ENCODE results near the gene MAP1LC3B.

MAP1LC3B gene

DNA sequence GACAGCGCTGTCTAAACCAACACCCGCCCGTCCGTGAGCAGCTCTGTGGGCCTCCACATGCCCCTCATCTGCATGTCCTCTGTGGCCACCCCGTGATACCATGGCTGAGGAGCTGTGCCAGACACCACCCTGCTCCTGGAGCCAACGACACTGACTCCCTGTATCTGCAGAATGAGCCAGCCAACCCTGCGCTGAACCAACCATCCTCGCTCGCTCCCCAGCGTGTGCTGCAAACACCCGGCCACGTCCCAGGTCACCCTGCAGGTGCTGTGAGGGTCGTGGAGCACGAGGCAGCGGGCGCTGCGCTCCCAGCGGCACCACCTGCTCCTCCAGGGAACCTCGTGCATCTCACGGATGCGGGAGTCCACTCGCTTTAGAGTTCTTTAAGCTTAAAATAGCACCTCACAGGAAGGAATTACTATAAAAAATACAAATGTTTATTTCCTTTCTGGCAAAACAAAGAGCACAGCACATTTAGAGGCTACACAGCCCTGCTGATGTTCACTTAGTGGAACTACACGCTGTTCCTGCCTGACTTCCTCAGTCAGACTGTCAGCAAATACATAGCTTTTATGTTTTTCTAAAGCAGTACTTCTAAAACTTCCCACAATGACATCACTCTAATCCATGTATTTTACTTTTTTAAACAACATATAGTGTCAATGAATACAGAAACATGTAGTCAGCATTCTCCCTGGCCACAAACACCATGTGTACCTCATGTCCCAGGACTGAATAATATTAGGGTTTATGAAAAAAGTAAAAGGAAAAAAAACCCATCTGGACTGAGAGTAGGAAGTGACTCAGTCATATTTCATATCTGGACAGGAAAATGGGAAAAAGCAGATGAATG, 43.5 kb downstream of the MAP1LC3B start:
- ChIA-PET POLR2A (interaction anchor here (1.2 to 1.4 kb wide), 2 partner anchors 12 to 52 kb away, joined by 3 to 5 read pairs; no protein-coding TSS in a partner anchor), CTCF (interaction anchor here (0.9 to 4.8 kb wide), 5 partner anchors 12 to 201 kb away, joined by 3 to 19 read pairs (median 7); no protein-coding TSS in a partner anchor)
- TF ChIP-seq, protein P1, sequence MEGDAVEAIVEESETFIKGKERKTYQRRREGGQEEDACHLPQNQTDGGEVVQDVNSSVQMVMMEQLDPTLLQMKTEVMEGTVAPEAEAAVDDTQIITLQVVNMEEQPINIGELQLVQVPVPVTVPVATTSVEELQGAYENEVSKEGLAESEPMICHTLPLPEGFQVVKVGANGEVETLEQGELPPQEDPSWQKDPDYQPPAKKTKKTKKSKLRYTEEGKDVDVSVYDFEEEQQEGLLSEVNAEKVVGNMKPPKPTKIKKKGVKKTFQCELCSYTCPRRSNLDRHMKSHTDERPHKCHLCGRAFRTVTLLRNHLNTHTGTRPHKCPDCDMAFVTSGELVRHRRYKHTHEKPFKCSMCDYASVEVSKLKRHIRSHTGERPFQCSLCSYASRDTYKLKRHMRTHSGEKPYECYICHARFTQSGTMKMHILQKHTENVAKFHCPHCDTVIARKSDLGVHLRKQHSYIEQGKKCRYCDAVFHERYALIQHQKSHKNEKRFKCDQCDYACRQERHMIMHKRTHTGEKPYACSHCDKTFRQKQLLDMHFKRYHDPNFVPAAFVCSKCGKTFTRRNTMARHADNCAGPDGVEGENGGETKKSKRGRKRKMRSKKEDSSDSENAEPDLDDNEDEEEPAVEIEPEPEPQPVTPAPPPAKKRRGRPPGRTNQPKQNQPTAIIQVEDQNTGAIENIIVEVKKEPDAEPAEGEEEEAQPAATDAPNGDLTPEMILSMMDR (IDR thresholded peaks at IDR 0.05; ENCODE audit: insufficient read depth, low read length, missing control alignments) = no peak
- DNase-seq (ENCODE audit: low read depth, low spot score) = peak; percentile 21
- H3K4me3 ChIP-seq (ENCODE audit: low read depth, low read length) = peak overlapping the region; percentile 25; the same call in 1 of the 2 replicates

DNA sequence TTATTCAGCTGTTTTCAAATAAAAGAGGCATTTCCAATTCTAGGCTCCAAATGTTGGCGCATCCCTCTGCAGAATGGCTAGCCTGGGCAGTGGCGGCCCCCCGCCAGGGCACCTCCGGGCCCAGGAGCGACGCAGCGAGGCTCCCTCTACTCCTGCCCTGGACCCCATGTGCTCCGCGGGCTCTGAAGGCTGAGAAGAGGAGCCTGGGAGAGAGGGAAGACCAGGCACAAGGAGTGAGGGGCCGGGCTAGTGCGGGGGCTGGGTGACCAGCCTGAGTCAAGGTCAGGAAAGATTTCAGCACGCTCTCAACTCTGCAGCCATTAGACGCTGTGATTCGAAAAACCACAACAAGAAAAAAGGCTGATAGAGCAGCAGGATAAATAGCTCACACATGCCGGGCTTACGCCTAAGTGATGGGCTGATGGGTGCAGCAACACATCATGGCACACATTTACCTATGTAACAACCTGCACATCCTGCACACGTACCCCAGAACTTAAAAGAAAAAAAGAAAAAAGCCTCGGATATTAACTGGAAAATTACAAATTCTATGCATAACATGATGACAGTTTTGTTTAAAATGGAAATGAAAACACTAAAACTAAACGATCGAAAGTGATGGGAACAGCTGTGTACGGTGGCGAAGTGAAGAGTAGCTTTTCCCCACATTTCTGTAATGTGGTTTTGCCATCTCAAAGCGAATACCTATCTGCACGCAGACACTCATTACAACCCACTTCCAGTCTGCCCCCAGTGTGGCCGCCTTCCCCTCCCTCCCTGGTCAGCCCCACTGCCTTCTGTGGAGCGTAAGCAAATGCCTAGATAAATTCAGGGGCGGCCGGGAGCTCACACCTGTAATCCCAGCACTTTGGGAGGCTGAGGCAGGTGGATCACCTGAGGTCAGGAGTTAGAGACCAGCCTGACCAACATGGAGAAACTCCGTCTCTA, 44.4 kb downstream of the MAP1LC3B start:
- TF ChIP-seq, protein P1 (IDR thresholded peaks at IDR 0.05; ENCODE audit: insufficient read depth, low read length, missing control alignments) = no peak
- DNase-seq (ENCODE audit: low read depth, low spot score) = no peak
- peak overlapping the region; percentile 31 for H3K4me3 ChIP-seq (ENCODE audit: low read depth, low read length)
- ChIA-PET POLR2A (interaction anchor here (1.2 to 1.4 kb wide), 2 partner anchors 11 to 51 kb away, joined by 3 to 5 read pairs; no protein-coding TSS in a partner anchor), CTCF (interaction anchor here (0.9 to 4.8 kb wide), 5 partner anchors 13 to 200 kb away, joined by 3 to 19 read pairs (median 7); no protein-coding TSS in a partner anchor)

DNA sequence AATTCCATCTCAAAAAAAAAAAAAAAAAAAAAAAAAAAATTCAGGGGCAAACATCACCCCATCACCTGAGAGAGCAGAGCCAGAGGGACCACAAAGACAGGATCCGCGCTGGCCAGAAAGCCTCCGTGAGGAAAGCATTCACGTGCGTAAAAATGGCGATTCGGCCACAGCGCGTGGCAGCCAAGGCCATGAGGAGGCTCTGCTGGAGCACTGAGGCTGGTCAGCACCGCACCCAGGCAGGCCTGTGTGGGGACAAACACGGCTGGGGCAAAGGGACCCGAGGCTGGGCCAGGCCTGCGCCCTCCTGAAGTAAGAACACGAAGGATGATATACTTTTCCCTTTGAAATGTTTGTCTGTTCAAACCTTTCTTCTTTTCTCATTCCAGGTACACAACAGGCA, 45.2 kb downstream of the MAP1LC3B start:
- ChIA-PET POLR2A (no interaction called here), CTCF (interaction anchor here (1.5 to 4.8 kb wide), 3 partner anchors 12 to 199 kb away, joined by 4 to 19 read pairs (median 10); no protein-coding TSS in a partner anchor)
- H3K4me3 ChIP-seq (ENCODE audit: low read depth, low read length) = no peak overlapping the region
- TF ChIP-seq, protein P1 (IDR thresholded peaks at IDR 0.05; ENCODE audit: insufficient read depth, low read length, missing control alignments) = no peak
- no peak for DNase-seq (ENCODE audit: low read depth, low spot score)

DNA sequence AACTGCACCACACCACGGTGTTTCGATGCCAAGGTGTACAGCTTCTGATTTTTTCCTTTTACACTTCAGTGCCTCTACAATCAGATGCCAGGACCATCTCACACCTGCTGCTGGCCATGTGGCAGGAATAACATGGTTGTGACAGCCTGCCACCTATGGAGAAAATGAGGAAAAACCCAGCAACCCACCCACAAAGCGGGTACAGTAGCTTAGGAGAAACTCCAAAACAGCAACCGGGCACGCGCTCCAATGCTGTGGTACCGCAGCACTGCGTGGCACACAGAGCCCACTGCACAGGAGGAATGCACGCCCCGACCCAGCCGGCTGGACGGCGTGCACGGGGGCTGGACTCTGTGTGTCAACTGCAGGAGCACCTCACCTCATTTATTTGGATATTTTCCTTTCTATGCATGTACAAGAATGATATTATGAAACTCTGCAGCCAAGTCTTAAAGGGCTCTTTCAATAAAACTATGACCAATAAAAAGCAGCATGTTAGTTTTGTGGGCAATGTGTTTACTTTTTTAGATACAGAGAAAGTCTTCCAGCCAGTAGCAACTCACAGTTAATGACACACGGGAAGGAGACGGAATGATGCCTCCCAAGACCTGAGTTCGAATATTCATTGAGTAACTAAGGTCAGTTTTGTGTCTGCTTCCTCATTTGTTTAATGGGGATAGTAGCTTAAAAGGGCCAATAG, 45.9 kb downstream of the MAP1LC3B start:
- no peak overlapping the region for H3K4me3 ChIP-seq (ENCODE audit: low read depth, low read length)
- TF ChIP-seq, protein P1 (IDR thresholded peaks at IDR 0.05; ENCODE audit: insufficient read depth, low read length, missing control alignments) = no peak
- ChIA-PET CTCF (interaction anchor here (0.7 to 4.8 kb wide), 4 partner anchors 13 to 198 kb away, joined by 4 to 19 read pairs (median 4); no protein-coding TSS in a partner anchor), POLR2A (no interaction called here)
- DNase-seq (ENCODE audit: low read depth, low spot score) = no peak

DNA sequence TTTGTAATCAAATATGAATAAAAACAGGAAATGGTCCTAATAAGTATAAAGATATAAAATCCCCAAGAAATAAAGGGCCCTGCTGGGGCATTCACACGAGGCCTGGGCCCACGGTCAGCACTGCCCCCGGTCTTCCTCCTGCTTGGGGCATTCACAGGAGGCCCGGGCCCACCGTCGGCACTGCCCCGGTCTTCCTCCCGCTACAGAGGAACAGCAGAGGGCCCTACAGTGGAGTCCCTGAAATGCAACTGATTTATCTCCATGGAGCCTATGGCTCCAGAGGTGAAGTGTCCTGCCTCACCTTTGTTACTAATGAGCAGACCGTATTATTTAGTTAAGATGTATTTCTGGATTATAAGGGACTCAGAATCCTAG, 46.5 kb downstream of the MAP1LC3B start:
- CTCF ChIA-PET = interaction anchor here (0.7 to 4.8 kb wide), 4 partner anchors 14 to 198 kb away, joined by 4 to 19 read pairs (median 4); no protein-coding TSS in a partner anchor
- DNase-seq (ENCODE audit: low read depth, low spot score) = no peak
- no peak overlapping the region for H3K4me3 ChIP-seq (ENCODE audit: low read depth, low read length)
- TF ChIP-seq, protein P1 (IDR thresholded peaks at IDR 0.05; ENCODE audit: insufficient read depth, low read length, missing control alignments) = no peak
- POLR2A ChIA-PET = no interaction called here

All from AG04449 (cell line).